Measurements from ENCODE around the gene AADAC.

AADAC gene

DNA sequence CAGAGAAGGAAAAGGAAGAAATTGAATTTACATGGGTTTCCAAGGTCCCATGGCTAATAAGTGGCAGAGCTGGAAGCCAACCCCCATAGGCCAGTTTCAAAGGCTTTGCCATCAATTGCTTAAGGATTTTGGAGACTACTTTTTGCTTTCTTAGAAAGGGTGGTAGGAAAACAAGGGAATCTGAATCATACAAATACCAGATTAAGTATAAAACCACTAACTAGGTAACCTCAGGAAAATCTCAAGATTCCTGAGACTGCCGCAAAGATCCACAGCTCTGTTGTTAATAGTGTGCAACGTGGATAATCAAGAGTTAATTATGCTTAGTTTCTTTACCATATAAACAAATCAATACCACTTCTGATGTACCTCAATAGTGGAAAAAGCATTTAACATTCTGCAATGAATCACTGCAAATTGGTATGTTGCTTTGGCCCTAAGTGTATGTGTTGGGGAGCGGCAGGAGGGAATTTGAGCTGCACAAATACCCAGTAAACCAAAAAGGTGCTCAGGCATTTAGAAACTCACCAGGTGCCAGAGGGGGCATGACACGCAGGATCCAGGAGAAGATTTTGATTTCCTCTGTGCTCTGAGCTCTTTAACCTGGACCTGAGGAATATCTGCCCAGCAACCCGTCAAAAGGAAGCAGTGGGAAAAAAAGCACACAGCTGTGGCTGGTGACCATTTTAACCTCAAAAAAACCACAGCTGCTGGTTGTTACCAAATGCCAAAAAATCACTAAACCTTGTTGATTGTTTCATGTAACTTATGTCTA is 22.0 kb downstream of the AADAC start:
- no peak overlapping the region for H3K4me3 ChIP-seq (replicated peaks in 1 of 2; ENCODE audit: low read depth in 2 of 2, low read length in 2 of 2)
- TF ChIP-seq, protein P1, sequence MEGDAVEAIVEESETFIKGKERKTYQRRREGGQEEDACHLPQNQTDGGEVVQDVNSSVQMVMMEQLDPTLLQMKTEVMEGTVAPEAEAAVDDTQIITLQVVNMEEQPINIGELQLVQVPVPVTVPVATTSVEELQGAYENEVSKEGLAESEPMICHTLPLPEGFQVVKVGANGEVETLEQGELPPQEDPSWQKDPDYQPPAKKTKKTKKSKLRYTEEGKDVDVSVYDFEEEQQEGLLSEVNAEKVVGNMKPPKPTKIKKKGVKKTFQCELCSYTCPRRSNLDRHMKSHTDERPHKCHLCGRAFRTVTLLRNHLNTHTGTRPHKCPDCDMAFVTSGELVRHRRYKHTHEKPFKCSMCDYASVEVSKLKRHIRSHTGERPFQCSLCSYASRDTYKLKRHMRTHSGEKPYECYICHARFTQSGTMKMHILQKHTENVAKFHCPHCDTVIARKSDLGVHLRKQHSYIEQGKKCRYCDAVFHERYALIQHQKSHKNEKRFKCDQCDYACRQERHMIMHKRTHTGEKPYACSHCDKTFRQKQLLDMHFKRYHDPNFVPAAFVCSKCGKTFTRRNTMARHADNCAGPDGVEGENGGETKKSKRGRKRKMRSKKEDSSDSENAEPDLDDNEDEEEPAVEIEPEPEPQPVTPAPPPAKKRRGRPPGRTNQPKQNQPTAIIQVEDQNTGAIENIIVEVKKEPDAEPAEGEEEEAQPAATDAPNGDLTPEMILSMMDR (IDR thresholded peaks at IDR 0.05; ENCODE audit: low read depth, low read length): no peak
- DNase-seq (ENCODE audit: low read depth in 2 of 2): peak; percentile 65 to 66

DNA sequence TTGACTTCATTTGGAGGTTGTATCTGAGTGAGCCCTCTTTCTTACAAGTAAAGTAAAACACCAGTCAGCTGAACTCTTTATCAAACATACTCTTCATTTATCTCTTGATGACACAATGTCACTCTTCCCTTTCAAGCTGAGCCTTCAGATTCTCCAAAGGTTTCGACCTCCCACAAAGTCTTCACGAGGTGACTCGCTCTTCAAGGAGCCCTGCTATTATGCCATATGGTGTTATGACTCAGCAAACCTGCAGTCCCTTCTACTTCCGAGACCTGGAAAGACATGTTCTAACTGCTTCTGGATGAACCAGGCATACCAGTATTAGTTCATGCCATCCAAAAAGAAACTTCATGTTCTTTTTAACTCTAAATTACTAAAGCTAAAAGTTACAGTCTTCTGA is 23.1 kb downstream of the AADAC start:
- no peak overlapping the region for H3K4me3 ChIP-seq (replicated peaks in 1 of 2; ENCODE audit: low read depth in 2 of 2, low read length in 2 of 2)
- peak; percentile 61 to 85 for DNase-seq (ENCODE audit: low read depth in 2 of 2)
- TF ChIP-seq, protein P1 (IDR thresholded peaks at IDR 0.05; ENCODE audit: low read depth, low read length): no peak

DNA sequence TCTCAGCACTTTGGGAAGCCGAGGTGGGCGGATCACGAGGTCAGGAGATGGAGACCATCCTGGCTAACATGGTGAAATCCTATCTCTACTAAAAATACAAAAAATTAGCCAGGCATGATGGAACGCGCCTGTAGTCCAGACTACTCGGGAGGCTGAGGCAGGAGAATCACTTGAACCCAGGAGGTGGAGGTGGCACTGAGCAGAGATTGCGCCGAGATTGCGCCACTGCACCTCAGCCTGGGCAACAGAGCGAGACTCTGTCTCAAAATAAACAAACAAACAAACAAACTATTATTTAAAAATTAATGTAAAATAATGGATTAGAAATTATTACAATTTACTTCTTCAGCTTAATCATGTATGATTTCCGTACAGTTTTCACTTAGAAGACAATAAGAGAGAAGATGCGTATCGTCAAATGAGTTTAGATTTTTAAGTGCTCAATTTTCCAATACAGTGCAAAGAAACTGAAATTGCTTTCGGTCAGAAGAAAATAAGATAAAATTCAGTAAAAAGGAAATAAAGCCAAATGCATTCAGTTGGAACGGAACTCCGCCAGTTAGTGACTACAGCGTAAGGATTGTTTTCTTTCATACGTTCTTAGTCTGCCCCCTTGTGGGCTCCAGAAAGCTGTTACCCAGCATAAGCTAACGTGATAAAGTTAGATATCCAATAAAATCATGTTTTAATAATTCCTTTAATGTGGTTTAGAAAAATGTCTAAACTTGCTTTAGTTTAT is 24.8 kb downstream of the AADAC start:
- DNase-seq (ENCODE audit: low read depth in 2 of 2): peak; percentile 94
- peak overlapping the region in 1 of 2 donors; percentile 15 for H3K4me3 ChIP-seq (replicated peaks in 1 of 2; ENCODE audit: low read depth in 2 of 2, low read length in 2 of 2)
- TF ChIP-seq, protein P1 (IDR thresholded peaks at IDR 0.05; ENCODE audit: low read depth, low read length): peak; percentile 69

DNA sequence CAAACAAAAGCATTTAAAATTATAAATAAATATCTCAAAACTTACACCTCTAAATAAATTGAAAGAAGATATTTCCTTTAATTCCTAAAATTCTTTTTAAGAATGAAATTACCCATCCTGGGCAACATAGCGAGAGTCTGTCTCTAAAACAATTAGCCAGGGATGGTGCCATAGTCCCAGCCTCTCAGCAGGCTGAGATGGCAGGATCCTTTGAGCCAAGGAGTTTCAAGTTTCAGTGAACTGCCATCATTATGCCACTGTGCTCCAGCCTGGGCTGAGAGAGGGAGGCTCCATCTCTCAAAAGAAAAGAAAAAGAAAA is 25.4 kb downstream of the AADAC start:
- TF ChIP-seq, protein P1 (IDR thresholded peaks at IDR 0.05; ENCODE audit: low read depth, low read length): no peak
- no peak overlapping the region for H3K4me3 ChIP-seq (replicated peaks in 1 of 2; ENCODE audit: low read depth in 2 of 2, low read length in 2 of 2)
- DNase-seq (ENCODE audit: low read depth in 2 of 2): no peak

DNA sequence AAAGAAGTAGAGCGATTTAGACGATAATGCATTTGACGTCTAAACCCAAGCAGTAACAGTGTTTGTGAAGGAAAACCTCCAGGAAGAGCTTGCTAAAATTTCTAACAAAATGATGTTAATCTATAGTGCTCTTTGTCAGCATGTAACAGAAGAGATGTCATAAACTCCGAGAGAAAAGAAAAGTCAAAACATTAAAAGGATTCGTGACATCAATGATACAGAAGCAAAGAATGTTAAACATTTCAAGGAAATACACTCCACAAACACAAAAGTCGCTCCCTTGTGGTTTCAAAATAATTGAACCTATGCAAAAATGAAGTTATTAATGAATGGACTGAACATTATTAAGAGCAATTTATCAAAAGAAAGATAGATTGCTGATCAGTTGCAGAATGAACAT is 27.9 kb downstream of the AADAC start:
- TF ChIP-seq, protein P1 (IDR thresholded peaks at IDR 0.05; ENCODE audit: low read depth, low read length): no peak
- H3K4me3 ChIP-seq (replicated peaks in 1 of 2; ENCODE audit: low read depth in 2 of 2, low read length in 2 of 2): no peak overlapping the region
- DNase-seq (ENCODE audit: low read depth in 2 of 2): peak in 1 of 2 donors; percentile 51

DNA sequence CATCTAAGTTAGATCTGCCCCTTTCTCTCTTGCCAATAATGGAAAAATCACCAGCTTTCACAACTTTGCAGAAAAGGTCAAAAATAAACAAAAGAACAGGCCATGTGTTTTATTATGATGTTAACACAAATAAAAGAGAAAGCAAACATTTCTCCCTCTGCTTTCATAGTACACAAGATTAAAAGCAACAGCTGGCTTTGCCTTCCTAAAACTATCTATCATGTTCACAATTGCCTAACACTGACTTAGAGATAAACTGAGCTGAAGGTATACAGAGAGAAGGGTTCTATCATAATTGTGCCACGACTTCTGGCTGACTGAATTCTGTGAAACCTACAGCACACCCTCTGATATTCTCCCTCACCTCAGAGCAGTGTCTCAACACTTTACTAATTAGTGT is 29.4 kb downstream of the AADAC start:
- no peak overlapping the region for H3K4me3 ChIP-seq (replicated peaks in 1 of 2; ENCODE audit: low read depth in 2 of 2, low read length in 2 of 2)
- peak in 1 of 2 donors; percentile 36 for DNase-seq (ENCODE audit: low read depth in 2 of 2)
- TF ChIP-seq, protein P1 (IDR thresholded peaks at IDR 0.05; ENCODE audit: low read depth, low read length): no peak
